22Rv1 (cell line): Measurements from ENCODE around the gene ENPP5.
"Not testable (repeated sequence)": the region's sequence is repeated elsewhere in the genome, so short reads cannot be mapped to it uniquely, and the experiment has no call there.

Experiments
- H3K27ac ChIP-seq: fragments of 450-650 bp; 2 replicates; pipeline ENCODE4 v1.5.1; 2017
- ZFX ChIP-seq: fragments of 450-650 bp; IDR thresholded peaks from 2 replicates; pipeline ENCODE4 v1.6.1; 2017; ENCODE audit warnings: antibody characterized with exemption, borderline replicate concordance
- TF ChIP-seq, protein P1 (sequence below): fragments of 450-650 bp; IDR thresholded peaks from 2 replicates; pipeline ENCODE4 v1.5.1; 2017; ENCODE audit warnings: mild to moderate bottlenecking

ENPP5 gene

DNA sequence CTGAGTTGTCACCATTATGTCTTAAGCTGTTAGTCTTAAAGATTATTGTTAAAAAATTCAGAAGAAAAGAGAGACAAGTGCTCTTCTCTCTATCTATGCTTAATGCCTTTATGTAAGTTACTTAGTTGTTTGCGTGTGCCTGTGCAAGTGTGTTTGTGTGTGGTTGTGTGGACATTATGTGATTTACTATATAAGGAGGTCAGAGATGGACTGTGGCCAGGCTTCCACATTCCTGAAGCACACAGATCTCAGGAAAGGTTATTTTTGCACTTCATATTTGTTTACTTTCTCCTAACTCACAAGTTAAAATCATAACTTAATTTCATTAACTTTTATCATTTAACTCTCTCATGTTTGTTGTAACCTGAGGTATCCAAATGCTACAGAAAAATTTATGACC lies 26.5 kb downstream of the ENPP5 start:
- H3K27ac ChIP-seq, result no peak overlapping the region
- TF ChIP-seq ZFX, result no peak
- TF ChIP-seq, protein P1, sequence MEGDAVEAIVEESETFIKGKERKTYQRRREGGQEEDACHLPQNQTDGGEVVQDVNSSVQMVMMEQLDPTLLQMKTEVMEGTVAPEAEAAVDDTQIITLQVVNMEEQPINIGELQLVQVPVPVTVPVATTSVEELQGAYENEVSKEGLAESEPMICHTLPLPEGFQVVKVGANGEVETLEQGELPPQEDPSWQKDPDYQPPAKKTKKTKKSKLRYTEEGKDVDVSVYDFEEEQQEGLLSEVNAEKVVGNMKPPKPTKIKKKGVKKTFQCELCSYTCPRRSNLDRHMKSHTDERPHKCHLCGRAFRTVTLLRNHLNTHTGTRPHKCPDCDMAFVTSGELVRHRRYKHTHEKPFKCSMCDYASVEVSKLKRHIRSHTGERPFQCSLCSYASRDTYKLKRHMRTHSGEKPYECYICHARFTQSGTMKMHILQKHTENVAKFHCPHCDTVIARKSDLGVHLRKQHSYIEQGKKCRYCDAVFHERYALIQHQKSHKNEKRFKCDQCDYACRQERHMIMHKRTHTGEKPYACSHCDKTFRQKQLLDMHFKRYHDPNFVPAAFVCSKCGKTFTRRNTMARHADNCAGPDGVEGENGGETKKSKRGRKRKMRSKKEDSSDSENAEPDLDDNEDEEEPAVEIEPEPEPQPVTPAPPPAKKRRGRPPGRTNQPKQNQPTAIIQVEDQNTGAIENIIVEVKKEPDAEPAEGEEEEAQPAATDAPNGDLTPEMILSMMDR, result no peak

DNA sequence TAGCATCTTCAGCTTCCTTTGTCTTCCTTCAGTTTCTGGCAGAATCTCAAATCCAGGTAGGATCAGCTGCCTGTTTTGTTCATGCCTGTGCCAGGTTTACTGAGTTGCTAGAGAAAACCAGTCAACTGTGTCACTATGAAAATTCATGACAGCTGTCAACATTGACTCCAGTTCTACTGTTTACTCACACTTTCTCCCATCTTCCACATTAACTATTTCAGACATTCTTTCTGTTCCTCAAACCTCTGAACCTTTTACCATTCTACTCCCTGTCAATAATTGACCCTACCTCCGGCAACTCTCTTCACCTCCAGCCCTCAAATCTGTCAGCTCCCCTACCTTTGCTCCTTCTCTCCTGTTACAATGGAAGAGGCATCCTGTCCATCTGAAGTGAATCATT lies 32.5 kb downstream of the ENPP5 start:
- TF ChIP-seq, protein P1, result no peak
- H3K27ac ChIP-seq, result no peak overlapping the region

DNA sequence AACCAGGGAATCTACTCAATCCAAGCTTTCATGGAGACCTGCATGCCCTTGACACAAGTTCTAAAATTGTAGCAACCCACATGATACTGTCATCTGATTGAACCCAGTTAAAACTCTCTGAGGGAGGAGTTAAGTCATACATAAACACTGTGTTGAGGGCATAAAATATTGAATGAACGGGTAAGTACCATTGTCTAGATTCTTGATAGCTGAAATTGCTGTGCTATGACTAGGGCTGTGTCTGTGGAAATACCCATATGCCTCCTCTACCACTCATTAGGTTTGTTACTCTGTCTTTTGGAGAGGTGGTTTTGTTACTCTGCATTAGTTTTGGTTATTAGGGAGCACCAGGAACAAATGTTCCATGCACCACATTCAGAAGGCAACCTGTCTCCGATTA lies 33.4 kb downstream of the ENPP5 start:
- no peak for TF ChIP-seq ZFX
- TF ChIP-seq, protein P1, result no peak
- no peak overlapping the region for H3K27ac ChIP-seq

DNA sequence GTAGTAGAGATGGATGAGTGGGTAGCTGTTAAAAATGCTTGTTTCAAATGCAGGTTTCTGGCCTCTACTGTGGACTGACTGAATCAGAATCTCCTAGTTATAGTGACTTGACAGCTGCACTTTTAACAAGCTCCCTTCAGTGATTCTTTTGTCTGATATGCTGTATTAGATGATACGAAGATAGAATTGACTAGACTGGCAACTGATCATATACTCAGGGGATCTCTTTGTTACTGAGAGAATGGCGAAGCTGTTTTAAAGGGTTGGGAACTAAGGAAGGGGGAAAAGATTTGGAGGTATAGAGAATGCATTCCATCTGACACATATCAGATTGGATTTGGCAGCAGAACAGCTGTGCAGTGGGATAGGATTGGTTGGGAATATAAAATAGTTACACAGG lies 33.9 kb downstream of the ENPP5 start:
- TF ChIP-seq, protein P1, result no peak
- no peak for TF ChIP-seq ZFX
- H3K27ac ChIP-seq, result no peak overlapping the region

DNA sequence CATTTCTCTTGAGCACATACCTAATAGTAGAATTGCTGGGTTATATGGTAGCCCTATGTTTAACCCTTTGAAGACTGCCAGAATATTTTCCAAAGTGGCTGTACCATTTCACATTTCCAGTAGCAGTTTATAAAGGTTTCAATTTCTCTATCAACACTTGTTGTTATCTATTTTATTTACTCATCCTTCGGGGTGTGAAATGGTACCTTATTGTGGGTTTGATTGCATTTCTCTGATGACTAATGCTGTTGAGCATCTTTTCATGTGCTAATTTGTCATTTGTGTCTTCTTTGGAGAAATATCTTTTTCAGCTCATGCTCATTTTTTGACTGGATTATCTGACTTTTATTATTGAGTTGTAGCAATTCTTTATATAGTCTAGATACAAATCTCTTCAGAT lies 35.6 kb downstream of the ENPP5 start:
- H3K27ac ChIP-seq, result no peak overlapping the region
- TF ChIP-seq, protein P1, result no peak
- no peak for TF ChIP-seq ZFX

DNA sequence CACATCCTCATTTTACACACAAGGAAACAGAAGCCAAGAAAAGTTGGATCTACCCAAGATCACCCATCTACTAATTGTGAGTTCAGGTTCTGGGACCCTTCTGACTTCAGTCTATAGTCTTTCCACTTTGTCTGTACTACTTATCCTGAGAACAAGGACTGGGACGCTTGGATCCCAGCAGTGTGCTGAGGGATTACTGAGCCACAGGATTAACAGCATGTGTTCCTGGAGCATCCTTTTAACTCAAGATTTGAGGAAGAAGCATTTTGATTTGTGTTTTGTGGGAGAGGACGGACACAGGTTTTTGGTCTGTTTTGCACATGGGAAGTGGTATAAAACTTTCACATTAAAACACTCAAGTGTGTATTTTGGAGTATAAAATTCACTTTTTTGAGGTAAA lies 36.6 kb downstream of the ENPP5 start:
- H3K27ac ChIP-seq, result no peak overlapping the region
- no peak for TF ChIP-seq ZFX
- TF ChIP-seq, protein P1, result no peak

DNA sequence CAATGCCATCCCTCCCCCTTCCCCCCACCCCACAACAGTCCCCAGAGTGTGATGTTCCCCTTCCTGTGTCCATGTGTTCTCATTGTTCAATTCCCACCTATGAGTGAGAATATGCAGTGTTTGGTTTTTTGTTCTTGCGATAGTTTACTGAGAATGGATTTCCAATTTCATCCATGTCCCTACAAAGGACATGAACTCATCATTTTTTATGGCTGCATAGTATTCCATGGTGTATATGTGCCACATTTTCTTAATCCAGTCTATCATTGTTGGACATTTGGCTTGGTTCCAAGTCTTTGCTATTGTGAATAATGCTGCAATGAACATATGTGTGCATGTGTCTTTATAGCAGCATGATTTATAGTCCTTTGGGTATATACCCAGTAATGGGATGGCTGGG lies 39.5 kb downstream of the ENPP5 start:
- not testable (repeated sequence) for H3K27ac ChIP-seq

DNA sequence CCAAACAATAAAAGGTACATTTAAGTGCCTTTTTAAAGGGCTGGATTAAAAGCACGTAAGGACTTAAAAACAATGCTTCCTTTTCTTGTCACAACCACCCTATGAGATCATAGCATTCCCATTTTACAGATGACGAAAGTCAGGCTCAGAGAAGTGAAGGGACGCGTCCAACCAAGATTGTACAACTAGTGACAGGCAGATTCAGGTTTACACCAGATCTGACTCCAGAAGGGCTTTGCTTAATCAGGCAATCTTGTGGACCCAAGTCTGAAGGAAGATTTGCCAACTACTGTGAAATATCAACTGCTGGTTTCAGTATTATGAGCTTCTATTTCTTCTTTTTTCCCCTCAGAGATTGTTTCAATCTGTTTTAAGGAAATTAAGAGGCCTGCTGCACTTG lies 40.1 kb downstream of the ENPP5 start:
- peak overlapping the region; percentile 84 for H3K27ac ChIP-seq
- no peak for TF ChIP-seq ZFX
- TF ChIP-seq, protein P1, result no peak
